ENCODE results near the gene RASD2.

RASD2 gene

GRCh38 chr22:35541254-35541748, 670 bp downstream of the RASD2 start:
- DNase-seq (ENCODE audit: low read depth) = no peak

- no peak for DNase-seq (ENCODE audit: low read depth)
Observed at GRCh38 chr22:35542157-35542938, 1.7 kb downstream of the RASD2 start.

- DNase-seq (ENCODE audit: low read depth) = no peak
Observed at GRCh38 chr22:35542939-35543516, 2.4 kb downstream of the RASD2 start.

GRCh38 chr22:35543702-35544101, 3.1 kb downstream of the RASD2 start:
- no peak for DNase-seq (ENCODE audit: low read depth)

- DNase-seq (ENCODE audit: low read depth) = no peak
Observed at GRCh38 chr22:35544189-35544588, 3.6 kb downstream of the RASD2 start.

- no peak for DNase-seq (ENCODE audit: low read depth)
Observed at GRCh38 chr22:35544827-35545226, 4.2 kb downstream of the RASD2 start.

- DNase-seq (ENCODE audit: low read depth) = no peak
Observed at GRCh38 chr22:35546886-35547285, 6.3 kb downstream of the RASD2 start.

GRCh38 chr22:35547987-35548721, 7.5 kb downstream of the RASD2 start:
- no peak for DNase-seq (ENCODE audit: low read depth)

GRCh38 chr22:35548722-35549112, 8.1 kb downstream of the RASD2 start:
- DNase-seq (ENCODE audit: low read depth) = no peak

- DNase-seq (ENCODE audit: low read depth) = no peak
Observed at GRCh38 chr22:35549328-35549727, 8.7 kb downstream of the RASD2 start.

GRCh38 chr22:35551549-35552177, 11.0 kb downstream of the RASD2 start:
- DNase-seq (ENCODE audit: low read depth) = no peak

- DNase-seq (ENCODE audit: low read depth) = peak; percentile 70
Observed at GRCh38 chr22:35552196-35552842, 11.7 kb downstream of the RASD2 start.

GRCh38 chr22:35552846-35553245, 12.2 kb downstream of the RASD2 start:
- no peak for DNase-seq (ENCODE audit: low read depth)

GRCh38 chr22:35553341-35553740, 12.7 kb downstream of the RASD2 start:
- no peak for DNase-seq (ENCODE audit: low read depth)

- no peak for DNase-seq (ENCODE audit: low read depth)
Observed at GRCh38 chr22:35554297-35554845, 13.7 kb downstream of the RASD2 start.

GRCh38 chr22:35555483-35555890, 14.9 kb downstream of the RASD2 start:
- no peak for DNase-seq (ENCODE audit: low read depth)

GRCh38 chr22:35555946-35556547, 15.4 kb downstream of the RASD2 start:
- no peak for DNase-seq (ENCODE audit: low read depth)

- DNase-seq (ENCODE audit: low read depth) = no peak
Observed at GRCh38 chr22:35556666-35557065, 16.0 kb downstream of the RASD2 start.

- DNase-seq (ENCODE audit: low read depth) = no peak
Observed at GRCh38 chr22:35558031-35558430, 17.4 kb downstream of the RASD2 start.

GRCh38 chr22:35558719-35559118, 18.1 kb downstream of the RASD2 start:
- DNase-seq (ENCODE audit: low read depth) = no peak

- no peak for DNase-seq (ENCODE audit: low read depth)
Observed at GRCh38 chr22:35559354-35560005, 18.8 kb downstream of the RASD2 start.

Data from activated T-helper 9 cell treated with anti-CD3 and anti-CD28 coated beads, Interleukin-2, amount 50 U/mL, for 16 hours (primary cell).